ENCODE data around the gene PCDHGA7.
"Not testable (repeated sequence)": the region's sequence is repeated elsewhere in the genome, so short reads cannot be mapped to it uniquely, and the experiment has no call there.

PCDHGA7 gene

DNA sequence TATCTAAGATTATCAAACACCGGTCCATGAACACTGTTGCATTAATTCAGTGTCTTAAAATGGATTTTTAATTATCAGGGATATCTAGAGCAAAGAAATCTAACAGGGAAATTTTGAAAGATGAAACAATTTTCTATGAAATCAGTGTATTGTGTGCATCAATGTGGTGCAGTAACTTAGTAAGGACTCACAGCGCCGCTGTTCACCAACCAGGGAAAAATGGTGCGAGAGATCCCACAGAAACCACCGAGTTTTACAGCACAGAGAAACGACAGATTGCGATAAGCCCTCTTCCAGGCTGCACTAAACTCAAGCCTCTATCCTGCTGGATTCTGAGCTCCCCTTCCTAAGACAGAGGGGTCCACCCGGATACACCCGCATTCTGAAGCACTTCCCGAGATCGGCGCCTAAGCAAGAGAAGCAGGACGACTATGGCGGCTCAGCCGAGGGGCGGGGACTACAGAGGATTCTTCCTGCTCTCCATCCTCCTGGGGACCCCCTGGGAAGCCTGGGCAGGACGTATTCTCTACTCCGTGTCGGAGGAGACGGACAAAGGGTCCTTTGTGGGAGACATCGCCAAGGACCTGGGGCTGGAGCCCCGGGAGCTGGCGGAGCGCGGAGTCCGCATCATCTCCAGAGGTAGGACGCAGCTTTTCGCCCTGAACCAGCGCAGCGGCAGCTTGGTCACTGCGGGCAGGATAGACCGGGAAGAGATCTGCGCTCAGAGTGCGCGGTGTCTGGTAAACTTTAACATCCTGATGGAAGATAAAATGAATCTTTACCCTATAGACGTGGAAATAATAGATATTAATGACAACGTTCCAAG is at the start of gene PCDHGA7:
TSS of gene PCDHGA7 (plus strand) at position 274 of the 826 bp plus-strand sequence. CDS start at position 432, 158 bp downstream.
- no peak for DNase-seq (ENCODE audit: low read depth)

DNA sequence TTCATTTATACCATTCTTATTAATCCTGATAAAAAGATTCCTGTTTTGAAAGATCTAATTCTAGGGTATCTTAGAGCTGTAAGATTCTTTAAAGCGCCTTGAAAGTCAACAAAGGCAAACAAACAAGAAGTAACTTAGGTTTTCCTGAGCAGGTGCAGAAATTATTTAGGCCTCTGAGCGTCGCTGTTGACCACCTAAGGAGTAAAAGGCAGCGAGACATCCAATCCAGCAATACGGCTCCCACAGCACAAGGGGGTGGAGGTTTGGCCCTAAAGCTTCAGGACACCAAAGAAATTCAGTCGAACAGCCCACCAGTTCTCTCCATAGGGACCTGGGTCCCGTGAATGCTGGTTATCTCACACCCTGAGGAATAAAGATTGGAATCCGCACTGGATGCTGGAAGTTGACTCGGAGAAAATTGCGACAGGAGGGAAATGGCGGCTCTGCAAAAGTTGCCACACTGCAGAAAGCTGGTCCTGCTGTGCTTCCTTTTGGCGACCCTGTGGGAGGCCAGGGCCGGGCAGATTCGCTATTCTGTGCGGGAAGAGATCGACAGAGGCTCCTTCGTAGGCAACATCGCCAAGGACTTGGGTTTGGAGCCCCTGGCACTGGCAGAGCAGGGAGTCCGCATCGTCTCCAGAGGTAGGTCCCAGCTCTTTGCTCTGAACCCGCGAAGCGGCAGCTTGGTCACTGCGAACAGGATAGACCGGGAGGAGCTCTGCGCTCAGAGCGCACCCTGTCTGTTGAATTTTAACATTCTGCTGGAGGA is 43.8 kb upstream of the PCDHGA7 start, which contains the start of gene PCDHGA2:
TSS of gene PCDHGA2 (plus strand) at position 223 of the 769 bp plus-strand sequence.
- no peak for DNase-seq (ENCODE audit: low read depth)

DNA sequence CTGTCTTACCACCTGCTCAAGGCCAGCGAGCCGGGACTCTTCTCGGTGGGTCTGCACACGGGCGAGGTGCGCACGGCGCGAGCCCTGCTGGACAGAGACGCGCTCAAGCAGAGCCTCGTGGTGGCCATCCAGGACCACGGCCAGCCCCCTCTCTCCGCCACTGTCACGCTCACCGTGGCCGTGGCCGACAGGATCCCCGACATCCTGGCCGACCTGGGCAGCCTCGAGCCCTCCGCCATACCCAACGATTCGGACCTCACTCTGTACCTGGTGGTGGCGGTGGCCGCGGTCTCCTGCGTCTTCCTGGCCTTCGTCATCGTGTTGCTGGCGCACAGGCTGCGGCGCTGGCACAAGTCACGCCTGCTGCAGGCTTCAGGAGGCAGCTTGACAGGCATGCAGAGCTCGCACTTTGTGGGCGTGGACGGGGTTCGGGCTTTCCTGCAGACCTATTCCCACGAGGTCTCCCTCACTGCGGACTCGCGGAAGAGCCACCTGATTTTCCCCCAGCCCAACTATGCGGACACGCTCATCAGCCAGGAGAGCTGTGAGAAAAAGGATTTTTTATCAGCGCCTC is 41.7 kb upstream of the PCDHGA7 start:
- not testable (repeated sequence) for DNase-seq (ENCODE audit: low read depth)

DNA sequence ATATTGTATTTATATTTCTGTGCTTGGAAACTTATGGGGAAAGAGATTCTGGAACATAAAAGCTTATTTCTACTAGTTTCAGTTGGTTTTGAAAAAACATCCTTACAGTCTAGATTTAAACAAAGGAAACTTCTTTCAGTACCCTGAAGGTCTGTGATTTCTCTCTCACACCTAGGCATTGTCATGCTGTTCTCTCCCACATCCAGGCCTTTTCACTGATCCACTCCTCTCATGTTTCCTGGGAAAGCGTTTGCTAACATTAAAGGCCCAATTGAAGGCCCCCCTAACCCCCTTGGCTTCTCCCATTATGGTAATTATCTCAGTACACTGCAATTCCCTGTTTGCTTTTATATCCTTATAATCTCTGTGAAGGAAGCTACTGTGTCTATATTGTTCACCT is 39.8 kb upstream of the PCDHGA7 start:
- DNase-seq (ENCODE audit: low read depth): no peak

DNA sequence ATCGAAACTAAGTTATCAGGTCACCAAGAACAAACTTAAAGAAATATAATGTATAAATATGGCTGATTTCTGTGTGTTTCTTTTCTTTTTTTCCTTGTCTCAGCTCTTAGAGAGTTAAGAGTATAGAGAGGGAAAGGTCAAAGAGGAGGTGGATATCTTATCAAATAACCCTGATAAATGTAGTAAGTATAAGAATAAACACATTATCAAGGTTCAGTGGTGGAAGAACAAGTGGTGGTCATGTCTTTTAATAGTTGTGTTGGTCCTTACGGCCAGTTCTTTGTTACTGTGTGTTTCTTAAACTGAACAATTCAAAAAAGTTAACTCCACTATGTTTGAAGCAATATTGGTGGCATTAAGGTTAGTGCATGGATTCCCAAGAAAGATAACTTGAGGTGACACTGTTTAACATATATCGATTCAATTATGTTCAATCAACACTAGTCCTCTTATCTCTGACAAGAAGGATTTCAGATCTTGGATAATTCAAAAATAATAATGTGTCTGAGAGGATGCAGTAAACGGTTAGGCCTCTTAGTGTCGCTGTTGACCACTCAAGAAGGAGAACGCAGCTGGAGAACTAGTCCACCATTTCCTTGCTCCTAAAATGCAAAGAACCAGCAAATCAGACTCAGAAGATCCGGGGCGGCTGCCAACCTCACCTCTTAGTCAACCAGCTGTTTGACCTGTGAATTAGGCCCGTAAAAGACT is 39.1 kb upstream of the PCDHGA7 start, which contains the start of gene PCDHGA3:
TSS of gene PCDHGA3 (plus strand) at position 588 of the 711 bp plus-strand sequence. CDS start 205 bp downstream, outside the sequence.
- DNase-seq (ENCODE audit: low read depth): no peak

DNA sequence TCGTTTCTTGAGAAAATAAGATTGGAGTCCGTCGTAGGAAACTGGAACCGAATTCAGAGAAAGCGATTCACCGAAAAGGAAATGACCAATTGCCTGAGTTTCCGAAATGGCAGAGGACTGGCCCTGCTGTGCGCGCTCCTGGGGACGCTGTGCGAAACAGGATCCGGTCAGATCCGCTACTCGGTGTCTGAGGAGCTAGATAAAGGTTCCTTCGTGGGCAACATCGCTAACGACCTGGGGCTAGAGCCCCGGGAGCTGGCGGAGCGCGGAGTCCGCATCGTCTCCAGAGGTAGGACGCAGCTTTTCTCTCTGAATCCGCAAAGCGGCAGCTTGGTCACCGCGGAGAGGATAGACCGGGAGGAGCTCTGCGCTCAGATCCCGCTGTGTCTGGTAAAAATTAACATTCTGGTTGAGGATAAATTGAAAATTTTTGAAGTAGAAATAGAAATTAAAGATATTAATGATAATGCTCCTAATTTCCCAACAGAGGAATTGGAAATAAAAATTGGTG is 38.5 kb upstream of the PCDHGA7 start:
- no peak for DNase-seq (ENCODE audit: low read depth)

DNA sequence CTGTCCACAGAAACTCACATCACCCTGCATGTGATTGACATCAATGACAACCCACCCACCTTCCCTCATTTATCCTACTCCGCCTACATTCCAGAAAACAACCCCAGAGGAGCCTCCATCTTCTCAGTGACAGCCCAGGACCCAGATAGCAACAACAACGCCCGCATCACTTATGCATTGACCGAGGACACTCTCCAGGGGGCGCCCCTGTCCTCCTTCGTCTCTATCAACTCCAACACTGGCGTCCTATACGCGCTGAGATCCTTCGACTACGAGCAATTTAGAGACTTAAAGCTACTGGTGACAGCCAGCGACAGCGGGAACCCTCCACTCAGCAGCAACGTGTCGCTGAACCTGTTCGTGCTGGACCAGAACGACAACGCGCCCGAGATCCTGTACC is 37.2 kb upstream of the PCDHGA7 start:
- DNase-seq (ENCODE audit: low read depth): no peak

DNA sequence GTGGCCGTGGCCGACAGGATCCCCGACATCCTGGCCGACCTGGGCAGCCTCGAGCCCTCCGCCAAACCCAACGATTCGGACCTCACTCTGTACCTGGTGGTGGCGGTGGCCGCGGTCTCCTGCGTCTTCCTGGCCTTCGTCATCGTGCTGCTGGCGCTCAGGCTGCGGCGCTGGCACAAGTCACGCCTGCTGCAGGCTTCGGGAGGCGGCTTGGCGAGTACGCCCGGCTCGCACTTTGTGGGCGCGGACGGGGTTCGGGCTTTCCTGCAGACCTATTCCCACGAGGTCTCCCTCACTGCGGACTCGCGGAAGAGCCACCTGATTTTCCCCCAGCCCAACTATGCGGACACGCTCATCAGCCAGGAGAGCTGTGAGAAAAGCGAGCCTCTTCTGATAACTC is 36.5 kb upstream of the PCDHGA7 start:
- not testable (repeated sequence) for DNase-seq (ENCODE audit: low read depth)

DNA sequence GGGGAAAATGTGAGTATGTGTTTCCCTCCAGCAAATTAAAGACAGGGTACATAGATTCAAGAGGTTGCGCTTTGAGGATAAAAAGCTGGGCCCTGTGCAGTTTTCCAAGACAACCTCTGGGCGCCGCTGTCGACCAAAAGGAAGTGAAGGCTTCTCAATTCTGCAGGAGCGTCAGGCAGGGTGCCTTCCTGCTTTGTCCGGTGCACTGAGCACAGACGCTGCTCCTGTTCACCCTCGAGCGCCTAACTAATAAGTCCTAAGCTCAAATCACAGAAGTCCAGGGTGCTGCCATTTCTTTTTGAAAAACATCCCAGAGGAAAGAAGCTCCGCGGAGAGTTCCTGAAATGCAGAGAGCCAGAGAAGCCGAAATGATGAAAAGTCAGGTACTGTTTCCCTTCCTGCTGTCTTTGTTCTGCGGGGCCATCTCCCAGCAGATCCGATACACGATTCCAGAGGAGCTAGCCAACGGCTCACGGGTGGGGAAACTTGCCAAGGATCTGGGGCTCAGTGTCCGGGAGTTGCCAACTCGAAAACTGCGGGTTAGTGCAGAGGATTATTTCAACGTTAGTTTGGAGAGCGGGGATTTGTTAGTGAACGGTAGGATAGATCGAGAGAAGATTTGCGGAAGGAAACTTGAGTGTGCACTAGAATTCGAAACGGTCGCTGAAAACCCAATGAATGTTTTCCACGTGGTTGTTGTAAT is 32.5 kb upstream of the PCDHGA7 start, which contains the start of gene PCDHGB1:
TSS of gene PCDHGB1 (plus strand) at position 183 of the 703 bp plus-strand sequence. CDS start at position 345, 162 bp downstream.
- no peak for DNase-seq (ENCODE audit: low read depth)

DNA sequence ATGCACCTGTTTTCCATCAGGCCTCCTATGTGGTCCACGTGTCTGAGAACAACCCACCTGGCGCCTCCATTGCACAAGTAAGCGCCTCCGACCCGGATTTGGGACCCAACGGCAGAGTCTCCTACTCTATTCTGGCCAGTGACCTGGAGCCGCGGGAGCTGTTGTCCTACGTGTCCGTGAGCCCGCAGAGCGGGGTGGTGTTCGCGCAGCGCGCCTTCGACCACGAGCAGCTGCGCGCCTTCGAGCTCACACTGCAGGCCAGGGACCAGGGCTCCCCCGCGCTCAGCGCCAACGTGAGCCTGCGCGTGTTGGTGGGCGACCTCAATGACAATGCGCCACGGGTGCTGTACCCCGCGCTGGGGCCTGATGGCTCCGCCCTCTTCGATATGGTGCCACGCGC is 31.0 kb upstream of the PCDHGA7 start:
- DNase-seq (ENCODE audit: low read depth): no peak

DNA sequence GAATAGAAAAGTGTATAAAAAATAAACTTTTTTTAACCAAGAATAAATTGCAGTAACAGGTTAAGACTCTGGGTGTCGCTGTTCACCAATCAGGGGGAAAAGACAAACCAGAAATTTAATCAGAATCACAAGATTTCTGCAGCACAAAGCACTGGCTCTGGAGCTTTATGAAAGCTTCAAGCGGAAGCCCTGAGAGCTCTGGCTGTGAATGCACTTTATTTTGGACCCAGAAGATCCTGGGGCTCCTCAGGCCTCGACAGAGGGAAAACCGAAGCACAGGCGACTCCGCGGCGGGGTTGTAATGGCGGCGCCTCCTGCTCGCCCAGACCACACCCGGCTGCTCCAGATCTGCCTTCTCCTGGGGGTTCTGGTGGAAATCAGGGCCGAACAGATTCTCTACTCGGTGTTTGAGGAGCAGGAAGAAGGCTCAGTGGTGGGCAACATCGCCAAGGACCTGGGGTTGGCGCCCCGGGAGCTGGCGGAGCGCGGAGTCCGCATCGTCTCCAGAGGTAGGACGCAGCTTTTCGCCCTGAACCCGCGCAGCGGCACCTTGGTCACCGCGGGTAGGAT is 27.6 kb upstream of the PCDHGA7 start, which contains the start of gene PCDHGA4:
TSS of gene PCDHGA4 (plus strand) at position 122 of the 570 bp plus-strand sequence. CDS start at position 209, 87 bp downstream.
- no peak for DNase-seq (ENCODE audit: low read depth)

DNA sequence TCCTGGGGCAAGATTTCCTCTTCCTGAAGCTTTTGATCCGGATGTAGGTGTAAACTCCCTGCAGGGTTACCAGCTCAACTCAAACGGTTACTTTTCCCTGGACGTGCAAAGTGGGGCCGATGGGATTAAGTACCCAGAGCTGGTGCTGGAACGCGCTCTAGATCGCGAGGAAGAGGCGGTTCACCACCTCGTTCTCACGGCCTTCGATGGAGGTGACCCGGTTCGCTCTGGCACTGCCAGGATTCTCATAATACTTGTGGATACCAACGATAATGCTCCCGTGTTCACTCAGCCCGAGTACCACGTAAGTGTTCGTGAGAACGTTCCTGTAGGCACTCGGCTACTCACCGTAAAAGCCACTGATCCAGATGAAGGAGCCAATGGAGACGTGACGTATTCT is 26.9 kb upstream of the PCDHGA7 start:
- no peak for DNase-seq (ENCODE audit: low read depth)

DNA sequence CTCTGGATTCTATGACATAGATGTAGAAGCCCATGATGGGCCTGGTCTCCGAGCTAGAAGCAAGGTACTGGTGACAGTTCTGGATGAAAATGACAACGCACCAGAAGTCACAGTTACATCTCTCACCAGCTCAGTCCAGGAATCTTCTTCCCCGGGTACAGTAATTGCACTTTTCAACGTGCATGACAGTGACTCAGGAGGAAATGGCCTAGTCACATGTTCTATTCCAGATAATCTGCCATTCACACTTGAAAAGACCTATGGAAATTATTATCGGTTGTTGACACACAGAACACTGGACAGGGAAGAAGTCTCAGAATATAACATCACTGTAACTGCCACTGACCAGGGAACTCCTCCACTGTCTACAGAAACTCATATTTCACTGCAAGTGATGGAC is 26.4 kb upstream of the PCDHGA7 start:
- DNase-seq (ENCODE audit: low read depth): no peak

DNA sequence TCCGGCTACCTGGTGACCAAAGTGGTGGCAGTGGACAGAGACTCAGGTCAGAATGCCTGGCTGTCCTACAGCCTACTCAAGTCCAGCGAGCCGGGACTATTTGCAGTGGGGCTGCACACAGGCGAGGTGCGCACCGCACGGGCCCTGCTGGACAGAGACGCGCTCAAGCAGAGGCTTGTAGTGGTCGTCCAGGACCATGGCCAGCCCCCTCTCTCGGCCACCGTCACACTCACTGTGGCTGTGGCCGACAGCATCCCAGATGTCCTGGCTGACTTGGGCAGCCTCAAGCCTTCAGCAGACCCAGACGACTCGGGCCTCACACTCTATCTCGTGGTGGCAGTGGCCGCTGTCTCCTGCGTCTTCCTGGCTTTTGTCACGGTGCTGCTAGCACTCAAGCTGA is 25.6 kb upstream of the PCDHGA7 start:
- no peak for DNase-seq (ENCODE audit: low read depth)

DNA sequence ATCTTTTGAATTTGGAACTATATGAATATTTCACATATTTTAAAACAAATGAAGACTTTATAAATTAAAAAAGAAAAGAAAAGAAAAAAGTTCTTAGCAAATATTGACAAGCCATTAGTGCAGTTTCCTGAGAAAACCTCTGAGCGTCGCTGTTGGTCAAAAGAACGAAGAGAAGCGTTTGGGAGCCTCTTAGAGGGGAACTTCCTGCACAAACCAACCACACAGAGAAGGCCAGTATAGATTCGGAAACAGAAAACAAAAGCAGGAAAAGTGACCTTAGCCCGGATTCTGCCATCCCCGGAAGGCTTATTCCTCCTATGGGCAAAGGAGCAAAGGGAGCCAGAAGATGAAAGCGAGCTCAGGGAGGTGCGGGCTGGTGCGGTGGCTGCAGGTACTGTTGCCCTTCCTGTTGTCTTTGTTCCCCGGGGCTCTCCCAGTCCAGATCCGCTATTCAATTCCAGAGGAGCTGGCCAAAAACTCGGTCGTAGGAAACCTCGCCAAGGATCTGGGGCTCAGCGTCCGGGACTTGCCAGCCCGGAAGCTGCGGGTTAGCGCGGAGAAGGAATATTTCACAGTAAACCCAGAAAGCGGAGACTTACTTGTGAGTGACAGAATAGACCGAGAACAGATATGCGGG is 22.6 kb upstream of the PCDHGA7 start, which contains the start of gene PCDHGB2:
TSS of gene PCDHGB2 (plus strand) at position 205 of the 637 bp plus-strand sequence. CDS start at position 347, 142 bp downstream.
- DNase-seq (ENCODE audit: low read depth): no peak

DNA sequence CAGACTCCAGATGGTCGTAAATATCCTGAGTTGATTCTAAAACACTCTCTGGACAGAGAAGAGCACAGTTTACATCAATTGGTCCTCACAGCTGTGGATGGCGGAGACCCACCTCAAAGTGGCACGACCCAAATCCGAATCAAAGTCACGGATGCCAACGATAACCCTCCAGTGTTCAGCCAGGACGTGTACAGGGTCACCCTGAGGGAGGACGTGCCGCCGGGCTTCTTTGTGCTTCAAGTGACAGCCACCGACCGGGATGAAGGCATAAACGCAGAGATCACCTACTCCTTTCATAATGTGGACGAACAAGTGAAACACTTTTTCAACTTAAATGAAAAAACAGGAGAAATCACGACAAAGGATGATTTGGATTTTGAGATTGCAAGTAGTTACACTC is 21.9 kb upstream of the PCDHGA7 start:
- no peak for DNase-seq (ENCODE audit: low read depth)

DNA sequence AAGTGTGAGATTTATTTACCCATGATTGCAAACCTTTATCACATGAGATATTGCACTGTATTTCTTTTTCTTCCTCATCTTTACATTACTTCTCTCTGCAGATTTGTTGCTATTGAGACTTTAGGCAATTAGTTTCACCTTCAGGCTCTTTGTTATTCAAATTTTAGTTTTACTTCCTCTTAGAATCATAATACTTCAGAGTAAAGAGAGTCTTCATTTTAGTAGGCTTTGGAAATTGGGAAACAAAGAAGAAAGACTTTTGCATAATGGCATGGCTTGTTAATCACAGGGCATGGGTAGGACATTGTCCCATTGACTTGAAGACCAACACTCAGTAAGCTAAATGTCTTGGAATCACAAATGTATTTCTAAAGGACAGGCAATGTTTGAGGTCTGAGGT is 19.8 kb upstream of the PCDHGA7 start:
- DNase-seq (ENCODE audit: low read depth): no peak

DNA sequence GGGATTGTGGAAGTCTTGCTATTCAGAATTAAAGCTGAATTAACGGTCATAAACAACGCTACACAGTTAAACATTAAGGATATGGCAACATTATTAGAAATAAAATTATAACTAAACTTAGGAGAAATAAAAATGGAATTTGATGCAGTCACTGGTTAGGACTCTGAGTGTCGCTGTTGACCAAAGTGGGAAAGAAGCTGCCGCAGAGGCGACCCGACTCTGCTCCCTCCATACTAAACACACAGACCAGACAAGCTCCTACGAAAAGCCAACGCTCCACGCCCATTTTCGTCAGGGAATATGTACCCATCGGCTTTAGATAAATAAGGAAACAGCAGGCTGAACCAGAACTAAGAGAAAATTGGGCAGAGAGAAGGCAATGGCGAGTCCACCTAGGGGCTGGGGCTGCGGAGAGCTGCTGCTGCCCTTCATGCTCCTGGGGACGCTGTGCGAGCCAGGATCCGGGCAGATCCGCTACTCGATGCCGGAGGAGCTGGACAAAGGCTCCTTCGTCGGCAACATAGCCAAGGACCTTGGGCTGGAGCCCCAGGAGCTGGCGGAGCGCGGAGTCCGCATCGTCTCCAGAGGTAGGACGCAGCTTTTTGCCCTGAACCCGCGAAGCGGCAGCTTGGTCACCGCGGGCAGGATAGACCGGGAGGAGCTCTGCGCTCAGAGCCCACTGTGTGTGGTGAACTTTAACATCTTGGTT is 18.4 kb upstream of the PCDHGA7 start, which contains the start of gene PCDHGA5:
TSS of gene PCDHGA5 (plus strand) at position 211 of the 709 bp plus-strand sequence. CDS start at position 380, 169 bp downstream.
- no peak for DNase-seq (ENCODE audit: low read depth)

All from non-pigmented ciliary epithelial cell (primary cell).